ENCODE measurements around the gene DRICH1. TPM values are rescaled to one million over a fixed set of nuclear protein-coding genes. Genes with fewer than 3 reads are reported as not detected.
"Not testable (repeated sequence)": the region's sequence is repeated elsewhere in the genome, so short reads cannot be mapped to it uniquely, and the experiment has no call there.

DRICH1 gene
- total and polyA plus RNA-seq, 4 donors: 0.08 to 0.33 TPM; not detected in 2

- no peak for TF ChIP-seq ZBTB33 (IDR thresholded peaks at IDR 0.05)
Measured at GRCh38 chr22:23651676-23652075, 19.6 kb upstream of the DRICH1 start (continued).

- no peak overlapping the region for H3K4me3 ChIP-seq (ENCODE audit: low read depth in 1 of 3, low read length in 3 of 3)
- TF ChIP-seq YY1 (IDR thresholded peaks at IDR 0.05) (no peak), NR2F2 (IDR thresholded peaks at IDR 0.05) (no peak), MAX (IDR thresholded peaks at IDR 0.05) (no peak), TAF1 (conservative IDR thresholded peaks at IDR 0.05) (no peak), FOXA2 (IDR thresholded peaks at IDR 0.05) (no peak), EGR1 (IDR thresholded peaks at IDR 0.05; ENCODE audit: low read depth in 2 of 2) (no peak), HNF4A (conservative IDR thresholded peaks at IDR 0.05) (no peak), JUND (IDR thresholded peaks at IDR 0.05) (no peak), RXRA (IDR thresholded peaks at IDR 0.05) (no peak), GABPA (IDR thresholded peaks at IDR 0.05 in 1 of 2, conservative IDR thresholded peaks at IDR 0.05 in 1 of 2) (no peak), HNF4G (IDR thresholded peaks at IDR 0.05) (no peak), FOXA1 (IDR thresholded peaks at IDR 0.05) (no peak)
- TF ChIP-seq, protein P1, sequence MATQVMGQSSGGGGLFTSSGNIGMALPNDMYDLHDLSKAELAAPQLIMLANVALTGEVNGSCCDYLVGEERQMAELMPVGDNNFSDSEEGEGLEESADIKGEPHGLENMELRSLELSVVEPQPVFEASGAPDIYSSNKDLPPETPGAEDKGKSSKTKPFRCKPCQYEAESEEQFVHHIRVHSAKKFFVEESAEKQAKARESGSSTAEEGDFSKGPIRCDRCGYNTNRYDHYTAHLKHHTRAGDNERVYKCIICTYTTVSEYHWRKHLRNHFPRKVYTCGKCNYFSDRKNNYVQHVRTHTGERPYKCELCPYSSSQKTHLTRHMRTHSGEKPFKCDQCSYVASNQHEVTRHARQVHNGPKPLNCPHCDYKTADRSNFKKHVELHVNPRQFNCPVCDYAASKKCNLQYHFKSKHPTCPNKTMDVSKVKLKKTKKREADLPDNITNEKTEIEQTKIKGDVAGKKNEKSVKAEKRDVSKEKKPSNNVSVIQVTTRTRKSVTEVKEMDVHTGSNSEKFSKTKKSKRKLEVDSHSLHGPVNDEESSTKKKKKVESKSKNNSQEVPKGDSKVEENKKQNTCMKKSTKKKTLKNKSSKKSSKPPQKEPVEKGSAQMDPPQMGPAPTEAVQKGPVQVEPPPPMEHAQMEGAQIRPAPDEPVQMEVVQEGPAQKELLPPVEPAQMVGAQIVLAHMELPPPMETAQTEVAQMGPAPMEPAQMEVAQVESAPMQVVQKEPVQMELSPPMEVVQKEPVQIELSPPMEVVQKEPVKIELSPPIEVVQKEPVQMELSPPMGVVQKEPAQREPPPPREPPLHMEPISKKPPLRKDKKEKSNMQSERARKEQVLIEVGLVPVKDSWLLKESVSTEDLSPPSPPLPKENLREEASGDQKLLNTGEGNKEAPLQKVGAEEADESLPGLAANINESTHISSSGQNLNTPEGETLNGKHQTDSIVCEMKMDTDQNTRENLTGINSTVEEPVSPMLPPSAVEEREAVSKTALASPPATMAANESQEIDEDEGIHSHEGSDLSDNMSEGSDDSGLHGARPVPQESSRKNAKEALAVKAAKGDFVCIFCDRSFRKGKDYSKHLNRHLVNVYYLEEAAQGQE (IDR thresholded peaks at IDR 0.05): no peak
- 94% methylated on average over 18 of the region's 18 CpGs for WGBS
- H3K9ac ChIP-seq (ENCODE audit: low read depth in 1 of 2, low read length in 2 of 2): no peak overlapping the region
- H3K36me3 ChIP-seq (ENCODE audit: control insufficient read depth in 4 of 4, insufficient read depth in 3 of 4, low read depth in 1 of 4, low read length in 3 of 4): no peaks in the 10 kb centered on the region
- H3K9me3 ChIP-seq (ENCODE audit: control insufficient read depth in 4 of 4, low read length in 3 of 4): no peaks in the 10 kb centered on the region
- no peak overlapping the region for H3K27ac ChIP-seq (ENCODE audit: low read depth in 1 of 2, low read length in 2 of 2)
- DNase-seq (ENCODE audit: low spot score): no peak
- no peaks in the 10 kb centered on the region for H3K4me1 ChIP-seq (ENCODE audit: control insufficient read depth in 4 of 4, insufficient read depth in 4 of 4, low read length in 3 of 4)
- H3K27me3 ChIP-seq (ENCODE audit: control insufficient read depth in 4 of 4, insufficient read depth in 4 of 4, low read length in 3 of 4): no peaks in the 10 kb centered on the region
Measured at GRCh38 chr22:23649071-23649501, 17.0 kb upstream of the DRICH1 start.

DNA sequence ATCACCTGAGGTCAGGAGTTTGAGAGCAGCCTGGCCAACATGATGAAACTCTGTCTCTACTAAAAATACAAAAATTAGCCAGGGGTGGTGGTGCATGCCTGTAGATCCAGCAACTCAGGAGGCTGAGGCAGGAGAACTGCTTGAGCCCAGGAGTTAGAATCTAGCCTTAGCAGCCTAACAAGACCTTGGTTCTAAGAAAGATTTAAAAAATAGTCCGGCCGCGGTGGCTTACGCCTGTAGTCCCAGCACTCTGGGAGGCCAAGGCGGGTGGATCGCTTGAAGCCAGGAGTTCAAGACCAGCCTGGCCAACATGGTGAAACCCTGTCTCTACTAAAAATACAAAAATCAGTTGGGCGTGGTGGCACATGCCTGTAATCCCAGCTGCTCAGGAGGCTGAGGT lies 14.4 kb upstream of the DRICH1 start:
- not testable (repeated sequence) for H3K4me1 ChIP-seq (ENCODE audit: control insufficient read depth in 4 of 4, insufficient read depth in 4 of 4, low read length in 3 of 4); H3K36me3 ChIP-seq (ENCODE audit: control insufficient read depth in 4 of 4, insufficient read depth in 3 of 4, low read depth in 1 of 4, low read length in 3 of 4); H3K27me3 ChIP-seq (ENCODE audit: control insufficient read depth in 4 of 4, insufficient read depth in 4 of 4, low read length in 3 of 4); H3K9ac ChIP-seq (ENCODE audit: low read depth in 1 of 2, low read length in 2 of 2); H3K4me3 ChIP-seq (ENCODE audit: low read depth in 1 of 3, low read length in 3 of 3); DNase-seq (ENCODE audit: low spot score); H3K27ac ChIP-seq (ENCODE audit: low read depth in 1 of 2, low read length in 2 of 2); H3K9me3 ChIP-seq (ENCODE audit: control insufficient read depth in 4 of 4, low read length in 3 of 4)
- WGBS: 98% methylated on average over 7 of the region's 7 CpGs

DNA sequence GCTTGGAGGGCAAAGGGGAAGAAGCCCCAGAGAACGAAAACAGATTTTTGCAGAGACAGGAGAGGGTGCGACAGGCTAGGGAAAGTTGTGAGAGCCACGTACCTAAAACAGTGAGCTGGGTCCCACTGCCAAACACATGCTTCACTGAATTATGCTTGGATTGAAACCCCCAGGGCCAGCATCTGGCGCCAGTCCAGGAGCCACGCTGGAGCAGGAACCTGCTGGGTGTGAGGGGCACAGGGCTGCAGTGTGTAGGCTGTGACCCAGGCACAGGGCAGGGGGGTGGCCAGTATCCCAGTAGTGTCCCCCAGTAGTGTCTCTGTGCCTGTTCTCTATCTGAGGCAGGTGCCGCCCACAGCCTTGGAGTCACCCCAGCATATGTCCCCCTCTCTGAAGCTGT lies 8.1 kb upstream of the DRICH1 start:
- not testable (repeated sequence) for H3K9ac ChIP-seq (ENCODE audit: low read depth in 1 of 2, low read length in 2 of 2); H3K4me1 ChIP-seq (ENCODE audit: control insufficient read depth in 4 of 4, insufficient read depth in 4 of 4, low read length in 3 of 4); H3K4me3 ChIP-seq (ENCODE audit: low read depth in 1 of 3, low read length in 3 of 3); H3K27me3 ChIP-seq (ENCODE audit: control insufficient read depth in 4 of 4, insufficient read depth in 4 of 4, low read length in 3 of 4); H3K36me3 ChIP-seq (ENCODE audit: control insufficient read depth in 4 of 4, insufficient read depth in 3 of 4, low read depth in 1 of 4, low read length in 3 of 4); H3K9me3 ChIP-seq (ENCODE audit: control insufficient read depth in 4 of 4, low read length in 3 of 4); DNase-seq (ENCODE audit: low spot score); H3K27ac ChIP-seq (ENCODE audit: low read depth in 1 of 2, low read length in 2 of 2)
- 89% methylated on average over 6 of the region's 6 CpGs for WGBS
